Fibroblast of mammary gland (primary cell): ENCODE results near the gene AGMO.

Source experiments
- DNase-seq: peaks from one replicate; pipeline ENCODE4 v3.0.0-alpha.2; 2010; ENCODE audit warnings: low read depth
- H3K4me3 ChIP-seq: 2 replicates; pipeline ENCODE4 v1.5.1; 2011; ENCODE audit warnings: low read depth, mild to moderate bottlenecking, low read length, moderate library complexity; ENCODE audit not compliant: control insufficient read depth
- CTCF ChIP-seq: conservative IDR thresholded peaks from 2 replicates; pipeline ENCODE4 v1.5.1; 2011; ENCODE audit warnings: low read depth, low read length, inconsistent platforms; ENCODE audit not compliant: control insufficient read depth, insufficient read depth

Gene AGMO

GRCh38 chr7:15582773-15583172 lies 21.0 kb upstream of the AGMO start:
- H3K4me3 ChIP-seq: no peak overlapping the region
- DNase-seq: no peak

GRCh38 chr7:15581352-15581951 lies 19.6 kb upstream of the AGMO start:
- no peak for DNase-seq
- H3K4me3 ChIP-seq: no peak overlapping the region
- no peak for TF ChIP-seq CTCF

More at GRCh38 chr7:15582773-15583172, 21.0 kb upstream of the AGMO start:
- TF ChIP-seq CTCF: no peak

- DNase-seq: no peak
- H3K4me3 ChIP-seq: no peak overlapping the region
- no peak for TF ChIP-seq CTCF
Measured at GRCh38 chr7:15580604-15581351, 19.0 kb upstream of the AGMO start.

GRCh38 chr7:15577600-15577999 lies 15.8 kb upstream of the AGMO start:
- H3K4me3 ChIP-seq: no peak overlapping the region
- TF ChIP-seq CTCF: no peak
- no peak for DNase-seq

GRCh38 chr7:15571301-15571878 lies 9.6 kb upstream of the AGMO start:
- peak; percentile 52 for DNase-seq
- TF ChIP-seq CTCF: no peak

GRCh38 chr7:15567652-15568051 lies 5.8 kb upstream of the AGMO start:
- no peak for DNase-seq
- no peak for TF ChIP-seq CTCF
- no peak overlapping the region for H3K4me3 ChIP-seq

More at GRCh38 chr7:15571301-15571878, 9.6 kb upstream of the AGMO start:
- no peak overlapping the region for H3K4me3 ChIP-seq
